C4-2B (cell line): Measurements from ENCODE around the gene GRK5.

Experiments used
- CTCF ChIP-seq: fragments of 450-650 bp; conservative IDR thresholded peaks from 2 replicates; pipeline ENCODE4 v1.5.1; 2017; ENCODE audit warnings: mild to moderate bottlenecking
- ZFX ChIP-seq: fragments of 450-650 bp; IDR thresholded peaks from 2 replicates; pipeline ENCODE4 v1.6.1; 2017

- TF ChIP-seq CTCF (no peak), ZFX (no peak)
These were observed 254.6 kb downstream of the GRK5 start for GRCh38 chr10:119461923-119462322.
